ENCODE measurements around the gene EGR1.

Gene EGR1

GRCh38 chr5:138465261-138466124 is at the start of gene EGR1:
TSS of gene EGR1 (plus strand) at chr5:138465479. CDS start at chr5:138465762, 283 bp downstream.
- DNase-seq: peak; percentile 79

GRCh38 chr5:138418444-138418843 is 46.8 kb upstream of the EGR1 start:
- DNase-seq: no peak

DNA sequence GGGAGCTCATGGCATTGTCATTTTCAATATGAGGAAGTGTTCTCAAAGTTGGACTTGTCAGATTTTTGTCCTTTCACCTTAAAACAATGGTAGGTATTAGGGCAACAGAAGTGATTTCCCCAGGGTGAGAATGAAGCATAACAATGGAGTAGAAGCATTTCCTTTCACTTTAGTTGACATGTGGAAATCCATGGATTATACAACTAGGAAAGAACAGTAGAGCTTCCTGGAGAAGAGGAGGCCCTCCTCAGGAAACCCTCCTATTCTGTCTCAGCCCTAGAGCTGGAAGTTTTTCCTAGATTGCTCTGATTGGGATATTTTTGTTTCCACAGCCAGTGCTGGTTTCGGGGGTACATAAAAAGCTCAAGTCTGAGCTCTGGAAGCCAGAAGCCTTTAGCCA is 40.2 kb upstream of the EGR1 start:
- DNase-seq: no peak

- no peak for DNase-seq
Measured at GRCh38 chr5:138435943-138436342, 29.3 kb upstream of the EGR1 start.

DNA sequence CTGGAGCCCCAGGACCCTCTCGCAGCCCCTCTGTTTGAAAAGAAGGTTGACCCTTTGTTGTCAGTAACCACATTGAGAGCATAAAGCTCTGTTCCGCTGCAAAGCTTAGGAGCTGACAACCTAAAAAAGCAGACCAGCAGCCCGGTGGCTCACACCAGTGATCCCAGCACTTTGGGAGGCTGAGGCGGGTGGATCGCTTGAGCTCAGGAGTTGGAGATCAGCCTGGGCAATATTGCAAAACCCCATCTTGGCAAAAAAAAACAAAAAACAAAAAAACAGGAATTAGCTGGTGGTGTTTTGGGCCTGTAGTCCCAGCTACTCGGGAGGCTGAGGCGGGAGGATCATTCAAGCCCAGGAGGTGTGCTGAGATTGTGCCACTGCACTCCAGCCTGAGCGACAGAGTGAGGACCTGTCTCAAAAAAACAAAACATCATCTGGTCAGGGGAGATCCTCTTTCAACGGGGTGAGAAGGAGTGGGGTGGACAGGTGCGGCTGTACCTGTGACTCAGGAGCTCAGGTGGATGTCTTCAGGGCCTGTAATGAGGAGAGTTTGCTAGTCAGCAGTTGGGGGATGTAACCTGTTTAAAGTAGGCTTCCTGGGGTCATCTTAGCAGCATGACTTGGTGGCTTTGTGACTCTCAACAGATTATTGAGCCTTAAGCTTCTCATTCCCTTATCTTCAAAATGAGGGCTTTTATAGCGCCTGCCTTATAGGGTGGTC is 27.1 kb upstream of the EGR1 start:
- DNase-seq: no peak

- peak; percentile 67 for DNase-seq
Measured at GRCh38 chr5:138438724-138439476, 26.4 kb upstream of the EGR1 start, which contains the start of gene REEP2. TSS of gene REEP2 (plus strand) at chr5:138439057. CDS start at chr5:138439209, 152 bp downstream.

DNA sequence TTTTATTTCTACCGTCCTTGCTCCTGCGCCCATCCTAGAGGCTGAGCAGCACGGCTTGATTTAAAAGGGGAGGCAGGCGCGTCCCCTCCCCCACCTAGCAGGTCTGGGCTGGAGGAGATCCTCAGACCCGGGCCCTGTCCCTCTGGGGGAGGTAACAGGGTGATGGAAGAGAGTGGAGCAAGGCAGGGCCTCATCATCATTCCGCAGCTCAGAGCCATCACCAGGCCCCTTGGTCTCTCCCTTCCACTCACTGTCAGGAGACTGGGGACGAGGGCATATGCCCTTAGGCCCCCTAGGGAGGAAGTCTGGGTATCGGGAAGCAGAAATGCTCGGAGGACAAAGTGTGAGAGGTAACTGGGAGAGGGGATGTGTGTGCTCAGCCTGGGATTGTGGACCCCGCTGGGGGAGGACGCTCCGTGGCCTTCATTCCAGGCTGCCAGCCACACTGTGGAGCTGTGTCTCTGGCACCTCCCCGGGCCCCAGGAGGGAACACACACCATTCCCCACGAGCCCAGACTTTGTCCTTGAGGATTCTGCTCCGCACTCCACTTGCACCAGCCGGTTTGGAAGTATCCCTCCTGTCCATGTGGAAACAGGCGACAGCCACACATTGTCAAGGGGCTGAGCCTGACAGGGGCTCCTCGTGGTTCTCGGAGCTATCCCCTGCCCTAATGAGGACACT is 25.7 kb upstream of the EGR1 start:
- no peak for DNase-seq

DNA sequence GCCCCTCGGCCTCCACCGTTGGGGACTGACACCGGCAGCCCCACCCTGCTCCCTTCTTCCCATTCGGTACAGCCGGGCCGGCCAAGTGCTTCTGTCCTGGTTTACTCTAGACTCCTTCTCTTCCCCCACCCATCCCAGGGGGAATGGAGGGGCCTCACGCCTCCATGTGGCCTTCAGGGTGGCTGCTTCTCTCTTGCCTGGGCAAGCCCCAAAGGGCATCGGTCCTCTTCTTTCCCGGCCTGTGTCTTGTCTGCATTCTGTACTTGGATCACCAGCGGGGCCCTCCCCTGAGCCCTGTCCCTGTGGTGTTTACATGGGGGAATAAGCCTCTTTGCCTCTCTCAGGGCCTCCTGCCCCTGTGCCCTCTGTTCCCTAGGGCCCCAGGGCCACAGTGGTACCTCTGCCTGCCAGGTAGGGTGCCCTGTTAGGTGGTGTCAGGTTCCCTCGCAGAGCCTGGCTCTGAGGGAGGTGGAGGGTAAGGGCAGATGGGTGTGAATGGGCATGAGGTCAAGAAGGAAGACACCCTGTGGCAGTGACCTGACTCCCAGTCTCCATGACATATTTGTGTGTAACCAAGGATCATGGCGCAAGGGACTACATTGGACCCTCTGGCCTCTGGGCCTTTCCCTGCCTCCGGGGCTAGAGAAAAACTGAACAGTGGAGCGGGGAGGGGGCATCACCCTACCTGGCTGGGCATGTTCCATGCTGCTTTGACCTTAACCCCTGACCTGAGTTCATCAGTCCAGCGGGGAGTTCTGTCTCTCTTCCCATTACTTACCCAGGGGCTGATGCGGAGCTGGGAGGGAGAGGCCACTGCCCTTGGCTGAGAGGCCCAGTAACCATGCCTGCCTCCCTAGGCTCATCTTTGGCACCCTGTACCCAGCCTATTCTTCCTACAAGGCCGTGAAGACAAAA is 24.9 kb upstream of the EGR1 start:
- DNase-seq: no peak

DNA sequence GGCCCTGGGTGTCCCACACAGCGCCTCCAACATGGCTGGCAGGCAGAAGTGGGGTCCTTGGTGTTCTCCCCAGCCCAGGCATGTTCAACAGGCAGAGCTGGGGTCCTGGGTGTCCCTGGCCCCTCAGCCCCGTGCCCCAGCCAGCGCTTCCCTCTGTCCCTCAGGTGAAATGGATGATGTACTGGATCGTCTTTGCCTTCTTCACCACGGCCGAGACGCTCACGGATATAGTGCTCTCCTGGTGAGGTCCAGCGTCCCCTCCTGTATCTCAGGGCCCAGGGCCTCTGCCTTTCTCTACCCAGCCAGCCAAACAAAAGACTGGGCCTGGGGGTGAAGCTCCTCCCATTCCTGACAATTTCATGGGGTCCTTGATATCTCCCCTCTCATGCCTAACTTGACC is 24.1 kb upstream of the EGR1 start:
- no peak for DNase-seq

GRCh38 chr5:138444078-138444773 is 21.1 kb upstream of the EGR1 start:
- DNase-seq: no peak

GRCh38 chr5:138444774-138445546 is 20.3 kb upstream of the EGR1 start:
- DNase-seq: no peak

DNA sequence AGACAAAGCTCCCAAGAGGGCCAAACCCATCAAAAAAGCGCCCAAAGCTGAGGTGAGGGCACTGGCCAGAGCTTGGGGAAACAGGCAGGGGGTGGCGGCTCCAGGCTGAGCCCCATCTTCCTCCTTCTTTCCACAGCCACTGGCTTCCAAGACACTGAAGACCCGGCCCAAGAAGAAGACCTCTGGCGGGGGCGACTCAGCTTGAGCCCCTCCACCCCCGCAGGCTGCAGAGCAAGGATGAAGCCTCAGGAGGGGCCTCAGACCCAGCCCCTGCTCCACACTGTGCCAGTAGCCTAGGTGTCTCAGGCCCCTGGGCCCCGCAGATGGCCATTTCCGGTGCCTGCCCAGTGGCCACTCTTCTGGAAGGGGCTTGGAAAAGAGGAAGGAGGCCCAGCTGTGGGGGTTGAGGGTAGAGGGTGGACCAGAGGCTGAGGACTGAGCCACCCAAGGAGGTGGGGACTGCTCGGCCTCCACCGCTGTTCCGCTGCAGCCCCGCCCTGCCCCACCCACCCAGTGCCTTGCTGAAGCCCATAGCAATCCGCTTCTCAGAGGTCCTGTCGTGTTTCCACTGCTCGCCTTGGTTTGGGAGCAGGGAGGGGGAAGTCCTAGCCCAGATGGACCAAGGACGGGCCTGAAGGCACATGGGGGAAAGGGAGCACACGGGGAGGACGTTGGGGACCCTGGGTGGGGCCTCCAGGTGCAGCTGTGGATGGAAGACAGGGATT is 19.6 kb upstream of the EGR1 start:
- no peak for DNase-seq

- no peak for DNase-seq
Measured at GRCh38 chr5:138448070-138448469, 17.2 kb upstream of the EGR1 start.

DNA sequence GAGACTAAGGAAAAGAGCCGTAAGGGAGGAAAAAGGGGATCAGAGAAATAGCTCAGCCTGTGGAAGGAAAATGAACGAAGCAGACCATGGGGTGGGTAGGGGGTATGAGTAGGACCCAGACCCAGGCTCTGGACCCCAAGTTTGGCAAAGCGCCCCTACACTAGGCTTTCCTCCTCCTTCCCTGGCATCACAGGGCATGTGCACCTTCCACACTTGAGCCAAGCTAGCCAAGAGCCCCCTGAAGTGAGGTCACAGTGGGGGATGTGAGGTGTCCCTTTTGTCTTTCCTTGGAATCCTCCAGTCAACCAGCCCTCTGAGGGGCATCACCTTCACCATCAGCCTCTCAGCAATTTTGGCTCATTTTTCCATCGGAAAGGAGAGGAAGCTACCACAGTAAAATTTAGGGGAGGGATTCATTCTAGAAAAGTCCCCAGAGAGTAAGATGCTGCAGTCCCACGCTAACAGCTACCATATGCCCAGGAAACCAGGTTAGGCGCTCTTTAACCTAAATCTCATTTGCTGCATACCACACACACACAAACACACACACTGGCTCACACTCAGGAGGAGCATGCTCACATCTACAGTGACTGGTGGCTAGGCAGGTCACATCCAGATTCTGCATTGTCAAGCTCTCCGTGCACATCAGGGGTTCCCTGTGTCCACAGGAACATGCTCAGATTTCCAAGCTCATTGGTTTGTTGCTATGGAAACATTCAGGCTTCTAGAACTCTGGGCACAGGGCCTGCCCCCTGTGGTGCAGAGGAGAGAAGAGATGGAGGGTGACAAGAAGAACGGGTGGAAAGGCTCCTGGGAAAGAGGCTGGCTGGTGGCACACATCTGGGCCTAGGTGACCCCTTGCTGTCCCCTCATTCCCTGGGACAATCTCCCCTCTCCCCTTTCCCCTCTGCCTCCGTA is 16.5 kb upstream of the EGR1 start:
- peak; percentile 17 for DNase-seq

DNA sequence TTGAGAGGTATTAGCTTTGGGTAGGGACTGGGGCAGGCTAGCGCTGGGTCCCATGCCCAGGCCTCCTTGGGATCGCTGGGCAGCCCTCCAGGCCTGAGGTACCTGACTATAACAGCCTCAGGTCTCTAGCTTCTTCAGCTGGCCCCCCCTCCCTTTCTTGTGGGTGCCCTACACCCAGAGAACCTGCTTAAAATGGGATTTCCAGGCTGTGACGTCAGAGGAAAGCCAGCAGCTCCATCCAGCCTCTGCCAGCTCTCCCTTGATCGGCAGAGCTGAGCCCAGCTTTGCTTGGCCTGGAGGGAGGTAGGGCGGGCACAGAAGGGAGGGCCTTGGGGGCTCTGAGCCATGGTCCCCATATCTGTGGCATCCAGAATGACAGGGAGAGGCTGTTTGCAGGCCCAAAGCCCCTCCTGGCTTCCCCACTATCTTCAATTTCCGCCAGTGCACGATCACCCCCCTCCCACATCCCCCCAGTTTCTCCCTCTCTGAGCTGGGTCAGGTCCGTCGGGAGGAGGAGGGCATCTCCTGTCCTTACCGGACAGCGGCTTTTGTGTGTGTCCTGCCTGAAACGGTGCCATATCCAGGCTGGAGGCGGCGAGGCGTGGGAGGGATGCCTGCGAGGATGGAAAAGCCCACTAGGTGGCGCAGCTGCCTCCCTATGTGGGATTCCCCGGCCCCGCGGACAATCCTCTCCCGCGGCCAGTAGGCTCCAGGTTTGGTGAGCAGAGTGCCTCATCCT is 15.6 kb upstream of the EGR1 start:
- DNase-seq: peak; percentile 83

DNA sequence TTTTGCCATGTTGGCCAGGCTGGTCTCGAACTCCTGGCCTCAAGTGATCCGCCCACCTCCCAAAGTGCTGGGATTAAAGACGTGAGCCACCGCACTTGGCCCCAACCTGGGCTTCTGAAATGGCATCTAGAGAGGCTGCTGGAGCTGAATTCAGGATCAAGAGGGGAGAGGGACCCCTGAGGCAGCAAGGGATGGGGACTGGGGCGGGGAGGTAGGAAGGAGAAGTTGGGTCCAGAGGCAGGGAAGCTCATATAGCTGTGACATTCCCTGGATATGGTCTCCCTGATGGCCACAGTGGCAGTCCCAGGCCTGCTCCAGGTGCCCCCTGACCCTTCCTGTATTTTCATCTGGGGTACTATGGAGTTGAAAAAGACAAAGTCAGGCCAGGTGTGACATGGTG is 14.3 kb upstream of the EGR1 start:
- no peak for DNase-seq

DNA sequence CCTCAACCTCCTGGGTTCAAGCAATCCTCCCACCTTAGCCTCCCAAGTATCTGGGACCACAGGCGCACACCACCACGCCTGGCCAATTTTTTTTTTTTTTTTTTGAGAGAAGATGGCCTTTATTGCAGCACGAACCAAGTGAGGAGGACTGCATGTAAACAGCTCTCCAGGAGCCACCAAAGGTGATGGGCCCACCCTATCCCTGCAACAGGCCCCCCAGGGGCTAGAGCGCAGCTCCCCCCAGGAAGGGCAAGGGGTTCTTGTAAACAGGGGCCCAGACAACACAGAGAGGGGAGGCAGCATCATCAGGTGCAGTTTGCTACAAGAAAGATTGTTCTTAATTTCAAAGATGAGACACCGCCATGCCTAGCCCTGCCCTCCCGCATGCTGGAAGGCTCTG is 12.6 kb upstream of the EGR1 start:
- DNase-seq: no peak

DNA sequence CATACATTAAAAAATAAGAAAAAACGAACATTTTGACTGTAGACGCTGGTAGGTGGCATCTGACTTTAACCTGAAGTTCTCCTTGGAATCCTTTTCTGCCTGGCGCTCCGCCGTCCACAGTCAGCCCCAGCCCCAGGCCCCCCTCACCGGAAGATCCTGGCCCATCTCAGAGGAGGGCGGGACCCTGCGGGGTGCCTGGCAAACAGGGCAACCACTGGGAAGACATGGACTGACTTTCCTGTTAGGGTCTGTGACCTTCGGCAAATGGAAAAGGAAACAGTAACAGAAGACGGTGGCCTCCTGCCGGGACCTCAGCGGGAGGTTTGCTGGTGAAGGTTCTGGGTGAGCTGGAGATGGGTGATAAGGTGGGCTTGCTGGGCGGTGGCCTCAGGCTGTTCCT is 11.7 kb upstream of the EGR1 start:
- DNase-seq: no peak
